Vein endothelial cell (primary cell): Measurements from ENCODE around the gene RFWD3. TPM values are rescaled to one million over a fixed set of nuclear protein-coding genes. Genes with fewer than 3 reads are reported as not detected.

ENCODE experiments used
- total RNA-seq: library from RNA; depleted of rRNA; stranded (reverse); fragments of >200 nt; gene quantifications from 2 replicates; pipeline ENCODE4 v1.2.3, GENCODE V29; 2012

RFWD3 gene
- total RNA-seq = 26.8 and 41.0 TPM in 2 replicates

DNA sequence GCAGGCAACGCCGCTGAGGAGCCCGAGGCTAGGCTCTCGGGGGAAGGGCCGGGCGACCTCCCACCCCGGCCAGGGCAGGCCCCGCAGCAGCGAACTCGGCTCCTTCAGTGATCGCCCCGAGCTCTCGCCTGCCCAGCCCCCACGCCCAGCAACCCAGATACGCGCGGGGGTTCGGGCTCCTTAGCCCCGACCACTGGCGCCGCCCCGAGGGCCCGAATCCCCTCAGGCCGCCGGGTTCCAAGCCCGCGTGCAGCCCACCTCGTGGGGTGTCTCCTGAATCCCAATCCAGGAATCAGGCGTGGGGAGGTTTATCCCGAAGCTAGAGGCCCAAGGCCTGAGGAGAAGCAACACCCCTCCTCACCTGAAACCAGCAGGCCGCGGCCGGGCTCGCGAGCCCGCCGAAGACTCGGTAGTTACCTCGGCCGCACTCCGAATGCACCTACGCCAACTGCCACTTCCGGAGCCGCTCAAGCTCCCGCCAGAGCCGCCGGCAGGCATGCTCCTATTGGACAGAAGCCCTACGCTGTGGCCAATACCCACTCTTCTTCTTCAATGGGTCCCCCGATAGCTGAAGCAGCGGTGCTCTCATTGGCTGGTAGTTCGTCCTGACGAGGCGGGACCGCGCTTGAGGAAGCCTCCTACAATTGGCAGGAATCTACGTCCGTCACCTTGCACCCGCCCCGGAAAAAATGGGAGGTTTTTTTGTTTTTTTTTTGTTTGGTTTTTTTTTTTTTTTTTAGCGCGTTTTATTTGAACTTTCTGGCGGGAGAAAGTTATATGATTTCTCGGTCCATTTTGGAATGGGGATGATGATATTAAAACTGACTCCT, at the start of gene RFWD3:
RFWD3 (minus strand) TSS at position 453 of the 830 bp plus-strand sequence. CDS start 5,428 bp downstream, outside the sequence.

GRCh38 chr16:74700438-74701225, 34.0 kb upstream of the RFWD3 start, which contains the start of gene MLKL:
Gene MLKL (minus strand): TSS chr16:74700862. CDS start chr16:74695757, 5,105 bp downstream.

GRCh38 chr16:74606521-74607309, 60.0 kb downstream of the RFWD3 start, which contains the start of gene GLG1:
Gene GLG1 (minus strand): TSS chr16:74607114. CDS start chr16:74607094, 20 bp downstream.

Other genes starting within 250 kb of the RFWD3 start
- 1.3 TPM in 1 of 2 replicates, not detected in the other for gene CLEC18B, start 245.4 kb downstream of the RFWD3 start, total RNA-seq
- gene GLG1, start 59.8 kb downstream of the RFWD3 start, total RNA-seq = 149 and 159 TPM in 2 replicates
- 17.6 and 20.6 TPM in 2 replicates for gene MLKL, start 34.0 kb upstream of the RFWD3 start, total RNA-seq
- gene FA2H, start 107.9 kb upstream of the RFWD3 start, total RNA-seq = not detected in 2 replicates